ENCODE results near the gene PGAP3.

GRCh38 chr17:39623356-39623950 lies 64.4 kb downstream of the PGAP3 start:
- TF ChIP-seq TAF1 (IDR thresholded peaks at IDR 0.05; ENCODE audit: borderline replicate concordance, low read depth, low read length) = no peak
- no peak for TF ChIP-seq POLR2AphosphoS5 (IDR thresholded peaks at IDR 0.05; ENCODE audit: low read depth, low read length)
- TF ChIP-seq POLR2A (IDR thresholded peaks at IDR 0.05; ENCODE audit: low read depth, low read length) = no peak
